ENCODE data around the gene ATP9B. TPM values are rescaled to one million over a fixed set of nuclear protein-coding genes. Genes with fewer than 3 reads are reported as not detected.

Gene ATP9B
- total RNA-seq, 1 donor = 29.3 TPM

- Histone ChIP-seq H3K27me3 (ENCODE audit: insufficient read depth, low read length) (peaks cover 6% of the 10 kb centered on the region), H3K36me3 (ENCODE audit: insufficient read depth, low read length) (no peaks in the 10 kb centered on the region), H3K4me1 (ENCODE audit: insufficient read depth, low read length) (no peaks in the 10 kb centered on the region)
Measured at GRCh38 chr18:79379931-79380815, 311.0 kb downstream of the ATP9B start.

DNA sequence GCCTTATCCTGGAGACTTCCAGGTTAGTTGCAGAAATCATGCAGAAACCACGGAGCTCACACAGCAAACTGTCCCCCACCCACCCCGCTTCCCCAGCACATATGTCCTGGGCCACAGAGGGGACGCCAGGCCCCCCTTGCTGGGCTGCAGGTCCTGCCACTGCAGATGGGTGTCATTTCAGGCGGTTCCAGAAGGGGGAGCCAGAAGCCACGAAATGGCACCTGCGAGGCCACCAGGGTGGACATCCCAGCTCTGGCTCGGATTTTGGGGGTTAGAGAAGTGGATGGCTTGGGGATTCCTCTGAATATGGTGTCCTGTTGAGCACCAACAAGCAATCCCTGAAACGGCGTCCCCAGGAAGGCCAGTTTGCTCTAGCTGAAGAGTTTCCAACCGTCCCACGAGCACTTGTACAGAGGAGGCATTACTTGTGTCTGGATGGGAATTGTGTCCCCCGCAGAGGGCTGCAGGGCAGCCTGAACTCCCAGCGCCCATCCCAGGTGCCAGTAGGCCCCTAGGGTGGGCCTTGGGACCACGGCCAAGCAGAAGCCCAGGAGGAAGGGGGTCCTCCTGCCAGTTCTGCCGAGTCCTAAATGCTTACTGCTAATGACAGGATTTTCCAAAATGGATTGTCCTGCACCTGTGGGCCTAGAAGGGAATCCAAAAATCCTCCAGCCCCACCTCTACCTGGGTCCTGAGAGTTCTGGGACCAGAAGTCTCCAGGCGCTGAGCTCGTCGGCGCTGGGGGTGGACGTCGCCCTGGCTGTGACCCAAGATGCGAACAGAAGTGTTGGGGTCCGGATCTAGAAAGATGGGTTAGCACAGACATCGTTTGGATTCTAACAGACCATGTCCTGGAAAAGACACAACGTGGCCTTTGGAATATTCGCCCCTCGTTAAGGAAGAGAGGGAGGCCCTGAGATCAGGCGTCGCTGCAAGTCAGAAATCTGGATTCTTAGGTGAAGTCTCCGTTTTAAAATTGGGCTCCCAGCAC is 311.9 kb downstream of the ATP9B start:
- H3K4me1 ChIP-seq (ENCODE audit: insufficient read depth, low read length) = no peaks in the 10 kb centered on the region
- H3K36me3 ChIP-seq (ENCODE audit: insufficient read depth, low read length) = no peaks in the 10 kb centered on the region
- peaks cover 13% of the 10 kb centered on the region for H3K27me3 ChIP-seq (ENCODE audit: insufficient read depth, low read length)
- no peak overlapping the region for H3K27ac ChIP-seq (ENCODE audit: low read depth, low read length)
- H3K9me3 ChIP-seq (ENCODE audit: low read depth, low read length) = no peaks in the 10 kb centered on the region
- peak; percentile 99 for DNase-seq (ENCODE audit: insufficient read length, low spot score, missing footprints)
- H3K4me3 ChIP-seq (ENCODE audit: insufficient read depth, low read length) = no peak overlapping the region
- H3K4me2 ChIP-seq (ENCODE audit: insufficient read depth, low read length) = no peak overlapping the region
- TF ChIP-seq, protein P1, sequence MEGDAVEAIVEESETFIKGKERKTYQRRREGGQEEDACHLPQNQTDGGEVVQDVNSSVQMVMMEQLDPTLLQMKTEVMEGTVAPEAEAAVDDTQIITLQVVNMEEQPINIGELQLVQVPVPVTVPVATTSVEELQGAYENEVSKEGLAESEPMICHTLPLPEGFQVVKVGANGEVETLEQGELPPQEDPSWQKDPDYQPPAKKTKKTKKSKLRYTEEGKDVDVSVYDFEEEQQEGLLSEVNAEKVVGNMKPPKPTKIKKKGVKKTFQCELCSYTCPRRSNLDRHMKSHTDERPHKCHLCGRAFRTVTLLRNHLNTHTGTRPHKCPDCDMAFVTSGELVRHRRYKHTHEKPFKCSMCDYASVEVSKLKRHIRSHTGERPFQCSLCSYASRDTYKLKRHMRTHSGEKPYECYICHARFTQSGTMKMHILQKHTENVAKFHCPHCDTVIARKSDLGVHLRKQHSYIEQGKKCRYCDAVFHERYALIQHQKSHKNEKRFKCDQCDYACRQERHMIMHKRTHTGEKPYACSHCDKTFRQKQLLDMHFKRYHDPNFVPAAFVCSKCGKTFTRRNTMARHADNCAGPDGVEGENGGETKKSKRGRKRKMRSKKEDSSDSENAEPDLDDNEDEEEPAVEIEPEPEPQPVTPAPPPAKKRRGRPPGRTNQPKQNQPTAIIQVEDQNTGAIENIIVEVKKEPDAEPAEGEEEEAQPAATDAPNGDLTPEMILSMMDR (IDR thresholded peaks at IDR 0.05; ENCODE audit: extremely low read depth, low read depth, low read length) = peak; percentile 75
- H3K79me2 ChIP-seq (ENCODE audit: insufficient read depth, low read length) = no peaks in the 10 kb centered on the region
- peaks cover 2% of the 10 kb centered on the region for H4K20me1 ChIP-seq (ENCODE audit: insufficient read depth, low read length)
- H2AFZ ChIP-seq (ENCODE audit: low read length) = no peak overlapping the region

More at GRCh38 chr18:79379931-79380815, 311.0 kb downstream of the ATP9B start:
- H3K4me3 ChIP-seq (ENCODE audit: insufficient read depth, low read length) = no peak overlapping the region
- TF ChIP-seq, protein P1 (IDR thresholded peaks at IDR 0.05; ENCODE audit: extremely low read depth, low read depth, low read length) = no peak
- H2AFZ ChIP-seq (ENCODE audit: low read length) = no peak overlapping the region
- no peak overlapping the region for H3K4me2 ChIP-seq (ENCODE audit: insufficient read depth, low read length)
- H3K9me3 ChIP-seq (ENCODE audit: low read depth, low read length) = no peaks in the 10 kb centered on the region
- H4K20me1 ChIP-seq (ENCODE audit: insufficient read depth, low read length) = peaks cover 2% of the 10 kb centered on the region
- no peak overlapping the region for H3K27ac ChIP-seq (ENCODE audit: low read depth, low read length)
- H3K79me2 ChIP-seq (ENCODE audit: insufficient read depth, low read length) = no peaks in the 10 kb centered on the region
- DNase-seq (ENCODE audit: insufficient read length, low spot score, missing footprints) = peak; percentile 84

DNA sequence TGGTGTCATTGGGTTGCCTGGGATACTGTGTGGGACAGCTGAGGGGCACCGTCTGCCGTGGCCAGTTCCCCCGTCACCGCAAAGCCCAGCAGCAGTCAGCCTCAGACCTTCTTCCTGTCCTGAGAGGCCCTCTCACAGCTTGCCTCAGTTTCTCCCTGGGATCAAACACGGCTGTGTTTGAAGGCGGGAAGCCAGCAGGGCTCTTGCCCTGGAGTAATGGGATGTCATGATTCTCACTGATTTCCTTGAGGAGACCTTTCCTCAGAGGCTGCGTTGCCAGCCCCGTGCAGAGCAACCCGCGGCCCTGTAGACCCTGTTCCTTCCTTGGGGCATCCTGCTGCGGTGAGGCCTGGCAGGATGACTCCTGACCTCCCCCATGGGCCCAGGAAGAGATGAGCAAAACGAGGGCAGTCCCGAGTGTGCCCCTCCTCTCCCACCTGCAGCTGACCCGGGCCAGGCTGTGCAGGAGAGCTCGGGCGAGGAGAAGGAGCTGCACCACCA is 312.7 kb downstream of the ATP9B start:
- DNase-seq (ENCODE audit: insufficient read length, low spot score, missing footprints) = peak; percentile 75
- Histone ChIP-seq H3K4me3 (ENCODE audit: insufficient read depth, low read length) (no peak overlapping the region), H4K20me1 (ENCODE audit: insufficient read depth, low read length) (peaks cover 2% of the 10 kb centered on the region), H3K27me3 (ENCODE audit: insufficient read depth, low read length) (peaks cover 15% of the 10 kb centered on the region), H3K36me3 (ENCODE audit: insufficient read depth, low read length) (no peaks in the 10 kb centered on the region), H3K4me1 (ENCODE audit: insufficient read depth, low read length) (no peaks in the 10 kb centered on the region), H3K27ac (ENCODE audit: low read depth, low read length) (no peak overlapping the region), H3K4me2 (ENCODE audit: insufficient read depth, low read length) (no peak overlapping the region), H3K9me3 (ENCODE audit: low read depth, low read length) (no peaks in the 10 kb centered on the region), H2AFZ (ENCODE audit: low read length) (no peak overlapping the region), H3K79me2 (ENCODE audit: insufficient read depth, low read length) (no peaks in the 10 kb centered on the region)
- TF ChIP-seq, protein P1 (IDR thresholded peaks at IDR 0.05; ENCODE audit: extremely low read depth, low read depth, low read length) = no peak

Measured in osteoblast (primary cell).